D721Med (cell line): Measurements from ENCODE around the gene CD74.

Experiments used
- DNase-seq: peaks from one replicate; pipeline ENCODE4 v3.0.0; 2011; ENCODE audit warnings: low spot score; ENCODE audit not compliant: insufficient read length
- FAIRE-seq: peaks from 2 replicates; lab custom pipeline; 2011; peaks lifted over from hg19 to GRCh38; lab: Jason Lieb, UNC
- TF ChIP-seq, protein P1 (sequence below): IDR thresholded peaks from 2 replicates; pipeline ENCODE4 v1.5.1; 2012; ENCODE audit warnings: mild to moderate bottlenecking, control low read depth; ENCODE audit not compliant: insufficient read depth; ENCODE audit errors: missing control alignments

The CD74 gene

DNA sequence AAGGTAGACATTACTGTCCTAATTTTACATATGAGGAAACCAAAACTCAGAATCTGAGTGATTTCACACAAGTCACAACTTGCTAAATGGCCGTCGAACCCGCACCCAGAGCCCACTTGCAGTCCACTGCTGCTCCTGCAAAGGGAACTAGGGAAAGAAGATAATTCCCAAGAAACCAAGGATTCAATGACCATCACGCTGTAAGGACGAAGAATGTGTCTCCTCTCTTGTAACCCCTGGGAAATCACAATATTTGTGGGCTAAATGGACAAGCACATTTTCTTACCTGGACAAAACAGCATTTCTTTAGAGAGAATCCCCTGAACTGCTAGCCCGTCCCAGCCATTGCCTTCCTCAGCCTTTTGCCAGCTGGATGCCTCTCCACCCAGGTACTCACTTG is 34.5 kb upstream of the CD74 start:
- TF ChIP-seq, protein P1, sequence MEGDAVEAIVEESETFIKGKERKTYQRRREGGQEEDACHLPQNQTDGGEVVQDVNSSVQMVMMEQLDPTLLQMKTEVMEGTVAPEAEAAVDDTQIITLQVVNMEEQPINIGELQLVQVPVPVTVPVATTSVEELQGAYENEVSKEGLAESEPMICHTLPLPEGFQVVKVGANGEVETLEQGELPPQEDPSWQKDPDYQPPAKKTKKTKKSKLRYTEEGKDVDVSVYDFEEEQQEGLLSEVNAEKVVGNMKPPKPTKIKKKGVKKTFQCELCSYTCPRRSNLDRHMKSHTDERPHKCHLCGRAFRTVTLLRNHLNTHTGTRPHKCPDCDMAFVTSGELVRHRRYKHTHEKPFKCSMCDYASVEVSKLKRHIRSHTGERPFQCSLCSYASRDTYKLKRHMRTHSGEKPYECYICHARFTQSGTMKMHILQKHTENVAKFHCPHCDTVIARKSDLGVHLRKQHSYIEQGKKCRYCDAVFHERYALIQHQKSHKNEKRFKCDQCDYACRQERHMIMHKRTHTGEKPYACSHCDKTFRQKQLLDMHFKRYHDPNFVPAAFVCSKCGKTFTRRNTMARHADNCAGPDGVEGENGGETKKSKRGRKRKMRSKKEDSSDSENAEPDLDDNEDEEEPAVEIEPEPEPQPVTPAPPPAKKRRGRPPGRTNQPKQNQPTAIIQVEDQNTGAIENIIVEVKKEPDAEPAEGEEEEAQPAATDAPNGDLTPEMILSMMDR: no peak
- DNase-seq (no peak), FAIRE-seq (no peak)

DNA sequence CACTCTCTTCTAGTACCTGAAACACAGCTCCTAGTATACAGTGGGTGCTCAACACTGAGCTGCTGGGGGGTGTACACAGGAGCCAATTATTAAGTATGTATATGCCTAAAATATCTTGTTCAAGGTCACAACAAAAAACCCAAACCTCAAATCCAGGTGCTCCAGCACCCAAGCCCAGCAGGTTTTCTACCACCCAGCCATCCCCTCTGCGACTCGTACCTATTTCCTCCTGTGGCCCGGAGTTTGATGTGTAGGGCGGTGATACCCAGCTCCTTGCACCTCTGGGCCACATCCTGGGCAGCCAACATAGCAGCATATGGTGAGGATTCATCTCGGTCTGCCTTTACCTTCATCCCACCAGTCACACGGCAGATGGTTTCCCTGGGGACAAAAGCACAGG is 33.9 kb upstream of the CD74 start:
- no peak for FAIRE-seq
- no peak for DNase-seq

DNA sequence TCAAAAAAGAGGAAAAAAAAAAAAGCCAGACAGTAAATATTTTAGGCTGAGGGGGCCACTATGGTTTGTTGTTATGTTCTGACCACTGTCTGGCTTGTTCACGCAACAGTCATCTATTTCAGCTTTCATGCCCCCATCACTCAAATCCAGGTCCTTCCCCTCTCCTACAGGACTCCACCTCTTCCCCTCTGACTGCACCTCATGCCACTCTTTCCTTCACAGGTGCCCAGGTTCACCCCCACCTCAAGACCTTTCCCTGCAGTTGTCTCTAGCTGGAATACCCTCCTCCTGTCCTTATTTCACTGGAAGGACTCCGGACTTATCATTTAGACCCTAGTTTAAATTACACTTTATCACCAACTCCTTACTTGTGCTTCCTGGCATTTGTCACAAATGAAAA is 33.4 kb upstream of the CD74 start:
- DNase-seq (no peak), FAIRE-seq (no peak)
- TF ChIP-seq, protein P1: no peak

More for the DNA sequence above, 33.9 kb upstream of the CD74 start:
- TF ChIP-seq, protein P1: no peak

DNA sequence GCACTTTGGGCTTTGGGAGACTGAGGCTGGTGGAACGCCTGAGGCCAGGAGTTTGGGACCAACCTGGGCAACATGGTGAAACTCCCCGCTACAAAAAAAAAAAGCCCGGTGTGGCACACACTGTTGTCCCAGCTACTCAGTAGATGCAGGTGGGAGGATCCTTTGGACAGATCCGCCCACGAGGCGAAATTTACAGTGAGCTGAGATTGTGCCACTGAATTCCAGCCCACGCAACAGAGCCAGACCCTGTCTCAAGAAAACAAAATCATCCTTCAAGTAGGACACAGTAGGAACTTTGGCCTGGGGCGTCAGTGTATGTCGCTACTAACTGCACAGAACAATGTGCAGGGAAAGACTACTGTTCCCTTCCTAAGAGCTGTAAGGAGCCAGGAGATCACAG is 32.1 kb upstream of the CD74 start:
- DNase-seq: no peak
- FAIRE-seq: no peak
- TF ChIP-seq, protein P1: no peak

DNA sequence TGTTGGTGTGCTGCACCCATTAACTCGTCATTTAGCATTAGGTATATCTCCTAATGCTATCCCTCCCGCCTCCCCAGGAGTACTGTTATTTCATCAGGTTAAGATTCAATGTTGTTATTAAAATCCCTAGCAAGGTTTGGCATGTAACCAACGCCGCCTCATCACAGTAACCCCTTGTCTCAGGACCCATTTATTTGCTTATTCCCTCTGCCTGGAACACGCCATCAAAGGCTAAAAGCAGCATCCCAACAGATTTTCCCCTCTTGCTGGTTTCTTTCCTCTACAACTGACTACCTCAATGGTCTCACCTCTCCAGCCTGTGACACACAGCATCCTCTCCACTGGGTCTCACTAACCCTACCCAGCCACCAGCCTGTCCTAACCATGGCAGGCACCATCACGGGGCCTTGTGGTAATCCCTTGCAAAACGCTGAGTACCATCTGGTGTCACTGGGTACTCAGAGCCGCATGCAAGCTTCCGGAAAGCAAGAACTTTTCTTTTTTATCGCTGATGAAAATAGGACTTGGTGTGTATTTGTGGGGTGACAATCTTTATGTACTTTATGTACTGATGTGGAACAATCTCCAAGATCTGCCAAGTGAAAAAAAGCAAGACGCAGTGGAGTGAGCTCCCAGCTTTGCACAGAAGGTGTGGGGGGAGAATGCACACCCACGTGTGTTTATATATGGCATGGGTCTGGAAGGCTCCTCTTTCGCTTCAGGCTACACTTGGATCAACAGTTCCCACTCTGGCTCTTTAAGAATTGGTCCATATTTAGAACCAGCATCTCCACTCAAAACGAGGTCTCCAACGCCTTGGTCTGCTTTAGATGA is 30.7 kb upstream of the CD74 start:
- FAIRE-seq (no peak), DNase-seq (peak; percentile 35)
- TF ChIP-seq, protein P1: no peak

DNA sequence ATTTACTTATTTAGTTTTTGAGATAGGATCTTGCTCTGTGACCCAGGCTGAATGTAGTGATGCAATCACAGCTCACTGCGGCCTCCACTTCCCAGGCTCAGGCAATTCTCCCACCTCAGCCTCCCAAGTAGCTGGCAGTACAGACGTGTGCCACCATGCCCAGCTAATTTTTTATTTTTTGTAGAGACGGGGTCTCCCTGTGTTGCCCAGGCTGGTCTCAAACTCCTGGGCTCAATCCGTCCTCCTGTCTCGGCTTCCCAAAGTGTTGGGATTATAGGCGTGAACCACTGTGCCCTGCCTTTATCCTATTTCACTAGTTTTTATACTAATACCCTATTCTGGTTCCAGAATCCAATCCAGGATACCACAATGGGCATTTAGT is 30.0 kb upstream of the CD74 start:
- TF ChIP-seq, protein P1: no peak
- FAIRE-seq: no peak
- no peak for DNase-seq
